Endothelial cell of umbilical vein (primary cell): ENCODE data around the gene MECP2. TPM values are rescaled to one million over a fixed set of nuclear protein-coding genes. Genes with fewer than 3 reads are reported as not detected.

ENCODE experiments used
- BruUV-seq: library from RNA; stranded (reverse); fragments of 400-500 nt; replicated peaks from 2 replicates; lab custom pipeline; 2021; lab: Mats Ljungman, UMichigan
- CTCF ChIA-PET: fragments of 300-600, 350-600 bp; sonication (Branson Sonifier 250); formaldehyde crosslinking; loops from one replicate; lab custom pipeline; 2021; ENCODE audit warnings: antibody characterized with exemption, inconsistent platforms; lab: Charles Lee
- POLR2A ChIA-PET: fragments of 300-600, 350-600 bp; sonication (Branson Sonifier 250); formaldehyde crosslinking; loops from one replicate; lab custom pipeline; 2021; ENCODE audit warnings: antibody characterized with exemption, inconsistent platforms; lab: Charles Lee
- DNase-seq: peaks from one replicate; pipeline ENCODE4 v3.0.0-alpha.2; 2011; ENCODE audit warnings: low read depth, low spot score
- FAIRE-seq: peaks from 2 replicates; lab custom pipeline; 2011; peaks lifted over from hg19 to GRCh38; lab: Jason Lieb, UNC
- H2AFZ ChIP-seq: 2 replicates; pipeline ENCODE4 v1.6.0; 2012; ENCODE audit warnings: low read depth, low read length, control low read depth, inconsistent platforms
- H3K27ac ChIP-seq: 2 replicates; pipeline ENCODE4 v1.5.1; 2011; ENCODE audit warnings: low read depth, mild to moderate bottlenecking, control low read depth, low read length, moderate library complexity; ENCODE audit not compliant: insufficient read depth
- H3K27me3 ChIP-seq, 2 experiments: 2 replicates each; pipeline versions ENCODE4 v1.6.0 to v1.6.1; 2011; ENCODE audit warnings: low read length in 2 of 2, mixed read lengths in 1 of 2; ENCODE audit not compliant: control insufficient read depth in 2 of 2, insufficient read depth in 2 of 2
- H3K36me3 ChIP-seq, 2 experiments: 2 replicates in 1 of 2; 3 replicates in 1 of 2; pipeline ENCODE4 v1.5.1; 2011; ENCODE audit warnings: low read length in 2 of 2, mild to moderate bottlenecking in 1 of 2, moderate library complexity in 1 of 2; ENCODE audit not compliant: control insufficient read depth in 2 of 2, insufficient read depth in 2 of 2; ENCODE audit errors: extremely low read depth in 1 of 2
- H3K4me1 ChIP-seq: 3 replicates; pipeline ENCODE4 v1.5.1; 2011; ENCODE audit warnings: mild to moderate bottlenecking, low read length; ENCODE audit not compliant: control insufficient read depth, insufficient read depth; ENCODE audit errors: extremely low read depth
- H3K4me2 ChIP-seq: 2 replicates; pipeline ENCODE4 v1.6.1; 2011; ENCODE audit warnings: low read length, control low read depth, mixed read lengths; ENCODE audit not compliant: insufficient read depth
- H3K4me3 ChIP-seq, 3 experiments: fragments of 200-600 bp in 1 of 3; sonication (generic), shearing (Covaris generic) in 1 of 3; replicated peaks in 1 of 3; 2 replicates each; pipeline ENCODE4 v1.5.1; 2011 to 2016; ENCODE audit warnings: control low read depth in 3 of 3, low read length in 3 of 3, mild to moderate bottlenecking in 2 of 3, inconsistent platforms in 1 of 3, low read depth in 1 of 3, moderate library complexity in 1 of 3; ENCODE audit not compliant: insufficient read depth in 1 of 3
- H3K79me2 ChIP-seq: 2 replicates; pipeline ENCODE4 v1.6.0; 2012; ENCODE audit warnings: low read length, inconsistent platforms; ENCODE audit not compliant: control insufficient read depth, insufficient read depth
- H3K9ac ChIP-seq: replicated peaks from 2 replicates; pipeline ENCODE3; 2011; ENCODE audit warnings: low read length, control low read depth; ENCODE audit not compliant: insufficient read depth; ENCODE audit errors: extremely low read depth
- H3K9me1 ChIP-seq: replicated peaks from 3 replicates; pipeline ENCODE4 v1.6.0; 2011; ENCODE audit warnings: mild to moderate bottlenecking, low read length; ENCODE audit not compliant: control insufficient read depth, insufficient read depth; ENCODE audit errors: extremely low read depth
- H3K9me3 ChIP-seq: replicated peaks from 2 replicates; pipeline ENCODE4 v1.5.1; 2012; ENCODE audit warnings: low read length, inconsistent platforms; ENCODE audit not compliant: control insufficient read depth, insufficient read depth
- H4K20me1 ChIP-seq: replicated peaks from 2 replicates; pipeline ENCODE3; 2011; ENCODE audit warnings: mild to moderate bottlenecking, low read length; ENCODE audit not compliant: control insufficient read depth, insufficient read depth; ENCODE audit errors: extremely low read depth
- CTCF ChIP-seq, 2 donors: IDR thresholded peaks; 1 replicate in 1 of 2; 2 replicates in 1 of 2; pipeline ENCODE4 v1.5.1; 2011; ENCODE audit warnings: low read length in 2 of 2, mild to moderate bottlenecking in 2 of 2, moderate library complexity in 2 of 2, control low read depth in 1 of 2, inconsistent platforms in 1 of 2, low read depth in 1 of 2; ENCODE audit not compliant: insufficient read depth in 1 of 2; ENCODE audit errors: extremely low read depth in 1 of 2
- EZH2 ChIP-seq: IDR thresholded peaks from 2 replicates; pipeline ENCODE4 v1.6.1; 2012; ENCODE audit warnings: borderline replicate concordance, low read depth, mild to moderate bottlenecking, moderate library complexity, low read length, inconsistent platforms; ENCODE audit not compliant: severe bottlenecking
- FOS ChIP-seq: IDR thresholded peaks from 2 replicates; pipeline ENCODE4 v1.6.1; 2011; ENCODE audit warnings: mild to moderate bottlenecking, low read length, moderate library complexity, borderline replicate concordance; ENCODE audit not compliant: insufficient read depth
- GATA2 ChIP-seq: IDR thresholded peaks from 2 replicates; pipeline ENCODE4 v1.7.0; 2011; ENCODE audit warnings: low read depth, mild to moderate bottlenecking, moderate library complexity, mixed read lengths, low read length; ENCODE audit not compliant: insufficient read length, insufficient read depth
- JUN ChIP-seq: IDR thresholded peaks from 2 replicates; pipeline ENCODE4 v1.6.1; 2011; ENCODE audit warnings: borderline replicate concordance, low read depth; ENCODE audit not compliant: insufficient read length, insufficient read depth
- MAX ChIP-seq: IDR thresholded peaks from 2 replicates; pipeline ENCODE4 v1.6.1; 2011; ENCODE audit not compliant: insufficient read depth, insufficient read length
- MYC ChIP-seq: IDR thresholded peaks from one replicate; pipeline ENCODE4 v1.6.1; 2011; ENCODE audit warnings: mild to moderate bottlenecking, low read depth, low read length
- POLR2A ChIP-seq: IDR thresholded peaks from 2 replicates; pipeline ENCODE4 v1.6.1; 2012; ENCODE audit warnings: low read depth, mild to moderate bottlenecking, control low read depth, low read length
- POLR2AphosphoS5 ChIP-seq: IDR thresholded peaks from 2 replicates; pipeline ENCODE4 v1.6.1; 2012; ENCODE audit warnings: low read depth, mild to moderate bottlenecking, control low read depth, low read length, moderate library complexity; ENCODE audit not compliant: insufficient read depth
- dilution Hi-C: fragments of 300-500 bp; cut with MboI; formaldehyde crosslinking; loops from one replicate; pipeline ENCODE4 v1.15.0; 2019; ENCODE audit warnings: low sequenced_read_pairs; ENCODE audit not compliant: extremely low pct_ligation_motif_present
- intact Hi-C: fragments of 100-400 bp; cut with micrococcal nuclease; formaldehyde crosslinking; loops from one replicate; pipeline ENCODE4 v1.10.0; 2022
- polyA plus RNA-seq, 4 experiments: library from polyadenylated mRNA; depleted of rRNA in 3 of 4; stranded (reverse) in 3 of 4; unstranded in 1 of 4; fragments of >200 nt; gene quantifications; 2 replicates each; pipeline versions ENCODE4 v1.2.1 to v1.2.3, GENCODE V29; 2011 to 2012; ENCODE audit warnings: missing spikeins in 1 of 4
- total RNA-seq: library from RNA; stranded (reverse); gene quantifications from 2 replicates; pipeline ENCODE4 v1.2.3, GENCODE V29; 2021

The MECP2 gene
- total and polyA plus RNA-seq, 2 donors (not counting 3 experiments of a cell fraction or from before 2014, with no cell fraction given) = 9.0 to 45.3 TPM

GRCh38 chrX:154006947-154007346 is 90.6 kb downstream of the MECP2 start:
- POLR2A ChIA-PET = no interaction called here
- Histone ChIP-seq H3K27ac (no peak overlapping the region), H3K36me3 (no peaks in the 10 kb centered on the region), H3K9me1 (no peaks in the 10 kb centered on the region), H3K4me3 (no peak overlapping the region), H3K4me2 (no peak overlapping the region), H3K9ac (no peak overlapping the region), H3K79me2 (no peaks in the 10 kb centered on the region), H4K20me1 (no peaks in the 10 kb centered on the region), H3K9me3 (no peaks in the 10 kb centered on the region), H2AFZ (no peak overlapping the region), H3K27me3 (no peaks in the 10 kb centered on the region), H3K4me1 (no peaks in the 10 kb centered on the region)
- no TSS peak for BruUV-seq
- CTCF ChIA-PET = no interaction called here
- FAIRE-seq (no peak), DNase-seq (no peak)
- dilution Hi-C loops = no loop called here
- intact Hi-C loops = no loop called here
- TF ChIP-seq MAX = no peak
- no peak for TF ChIP-seq JUN
- TF ChIP-seq POLR2AphosphoS5 = no peak
- no peak for TF ChIP-seq MYC
- no peak for TF ChIP-seq CTCF (IDR thresholded peaks at IDR 0.05; ENCODE audit: extremely low read depth in 1 of 2, insufficient read depth in 1 of 2, low read depth in 1 of 2, low read length in 2 of 2)
- no peak for TF ChIP-seq GATA2
- TF ChIP-seq POLR2A = no peak
- TF ChIP-seq FOS = no peak
- no peak for TF ChIP-seq EZH2
